Prostate gland (tissue), 2 donors: ENCODE measurements around the gene FLG. TPM values are rescaled to one million over a fixed set of nuclear protein-coding genes. Genes with fewer than 3 reads are reported as not detected.

Source experiments
- DNase-seq: peaks from one replicate; pipeline ENCODE4 v3.0.0-alpha.2; 2019; ENCODE audit warnings: low spot score
- H3K27ac ChIP-seq, 2 donors: fragments of 200-600 bp; sonication (generic); 2 replicates each; pipeline ENCODE4 v1.5.1; 2017 to 2019
- H3K27me3 ChIP-seq: fragments of 200-600 bp; sonication (generic); replicated peaks from 2 replicates; pipeline ENCODE4 v1.5.1; 2019; ENCODE audit not compliant: insufficient read depth
- H3K36me3 ChIP-seq, 2 donors: fragments of 200-600 bp; sonication (generic); 1 replicate in 1 of 2; 2 replicates in 1 of 2; pipeline versions ENCODE4 v1.5.1 to v1.8.1; 2017 to 2019
- H3K4me1 ChIP-seq: fragments of 200-600 bp; sonication (generic); replicated peaks from 2 replicates; pipeline ENCODE4 v1.5.1; 2019
- H3K4me3 ChIP-seq, 2 donors: fragments of 200-600 bp; sonication (generic); 2 replicates each; pipeline ENCODE4 v1.5.1; 2017 to 2019
- H3K9me3 ChIP-seq: fragments of 200-600 bp; sonication (generic); 2 replicates; pipeline ENCODE4 v1.5.1; 2017
- POLR2A ChIP-seq: fragments of 450-650 bp; IDR thresholded peaks from one replicate; pipeline ENCODE4 v1.6.1; 2016; ENCODE audit warnings: antibody characterized with exemption, mild to moderate bottlenecking
- POLR2AphosphoS5 ChIP-seq: sonication (generic); formaldehyde crosslinking; IDR thresholded peaks from one replicate; pipeline ENCODE4 v1.6.1; 2017; ENCODE audit warnings: antibody characterized with exemption
- WGBS: methylation state at CpG from one replicate; pipeline ENCODE4 v1.1.5; 2018; 5-methylcytosine and 5-hydroxymethylcytosine counted together
- intact Hi-C: fragments of 100-400 bp; cut with DNase I; formaldehyde crosslinking; loops from one replicate; pipeline ENCODE4 v1.14.2; 2022
- total RNA-seq, 2 donors: library from RNA; depleted of rRNA; stranded (reverse); fragments of >200 nt; gene quantifications; one replicate each; pipeline ENCODE4 v1.1.0, GENCODE V29; 2016
- TF ChIP-seq, protein P1 (sequence below), 4 experiments: fragments of 200-600 bp in 2 of 4; fragments of 450-650 bp in 2 of 4; sonication (generic) in 2 of 4; IDR thresholded peaks; 1 replicate in 3 of 4; 2 replicates in 1 of 4; pipeline ENCODE4 v1.5.1; 2016 to 2019; ENCODE audit warnings: antibody characterized with exemption in 4 of 4, mild to moderate bottlenecking in 2 of 4, moderate library complexity in 2 of 4

FLG gene
- 10 to 100 TPM in 1 of 2 donors, under 1 TPM in 1; 0.91 to 13.6 TPM for total RNA-seq

DNA sequence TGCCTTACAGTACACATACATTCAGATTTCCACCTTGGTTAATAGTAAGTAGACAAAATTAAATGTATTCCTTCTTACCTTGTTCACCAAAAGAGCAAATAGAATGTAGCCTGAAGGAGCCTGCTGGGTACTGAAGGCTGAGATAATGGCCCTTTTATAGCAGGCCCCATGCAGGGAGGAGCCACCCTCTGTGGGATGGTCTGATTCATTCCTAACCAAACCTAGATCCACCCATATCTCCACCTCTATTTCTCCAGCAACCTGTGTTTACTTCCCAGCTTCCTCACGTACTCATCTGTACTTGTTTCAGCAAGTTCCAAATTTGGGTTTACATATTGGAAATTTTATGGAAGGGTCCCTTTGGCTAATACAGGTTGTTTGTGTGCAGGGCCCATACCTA is at the start of gene FLG:
FLG (minus strand) TSS at position 129 of the 400 bp plus-strand sequence. CDS start 9,783 bp downstream, outside the sequence.
- TF ChIP-seq POLR2AphosphoS5 (no peak), POLR2A (no peak)
- TF ChIP-seq, protein P1, sequence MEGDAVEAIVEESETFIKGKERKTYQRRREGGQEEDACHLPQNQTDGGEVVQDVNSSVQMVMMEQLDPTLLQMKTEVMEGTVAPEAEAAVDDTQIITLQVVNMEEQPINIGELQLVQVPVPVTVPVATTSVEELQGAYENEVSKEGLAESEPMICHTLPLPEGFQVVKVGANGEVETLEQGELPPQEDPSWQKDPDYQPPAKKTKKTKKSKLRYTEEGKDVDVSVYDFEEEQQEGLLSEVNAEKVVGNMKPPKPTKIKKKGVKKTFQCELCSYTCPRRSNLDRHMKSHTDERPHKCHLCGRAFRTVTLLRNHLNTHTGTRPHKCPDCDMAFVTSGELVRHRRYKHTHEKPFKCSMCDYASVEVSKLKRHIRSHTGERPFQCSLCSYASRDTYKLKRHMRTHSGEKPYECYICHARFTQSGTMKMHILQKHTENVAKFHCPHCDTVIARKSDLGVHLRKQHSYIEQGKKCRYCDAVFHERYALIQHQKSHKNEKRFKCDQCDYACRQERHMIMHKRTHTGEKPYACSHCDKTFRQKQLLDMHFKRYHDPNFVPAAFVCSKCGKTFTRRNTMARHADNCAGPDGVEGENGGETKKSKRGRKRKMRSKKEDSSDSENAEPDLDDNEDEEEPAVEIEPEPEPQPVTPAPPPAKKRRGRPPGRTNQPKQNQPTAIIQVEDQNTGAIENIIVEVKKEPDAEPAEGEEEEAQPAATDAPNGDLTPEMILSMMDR (IDR thresholded peaks at IDR 0.05) = no peak
- no peaks in the 10 kb centered on the region for H3K36me3 ChIP-seq
- DNase-seq = no peak

DNA sequence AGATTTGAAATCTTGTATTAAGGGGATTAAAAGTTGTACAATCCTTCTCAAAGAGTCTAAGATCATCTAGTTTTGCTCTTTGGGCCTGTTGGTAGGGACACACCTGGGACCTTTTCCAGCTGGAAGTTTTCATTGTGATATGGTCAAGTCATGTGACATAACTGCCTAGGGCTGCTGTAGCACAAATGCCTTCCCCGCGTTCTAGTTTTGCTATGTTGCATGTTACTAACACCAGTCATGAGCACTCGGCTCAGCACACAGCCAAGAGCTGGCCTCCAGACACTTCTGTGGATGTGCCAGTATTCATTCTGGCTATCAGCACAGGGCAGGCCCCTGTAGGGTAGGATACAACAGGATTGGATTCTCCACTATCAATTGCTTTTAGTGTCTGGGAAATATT is 49.4 kb upstream of the FLG start:
- H3K9me3 ChIP-seq = no peaks in the 10 kb centered on the region
- no peaks in the 10 kb centered on the region for H3K36me3 ChIP-seq
- TF ChIP-seq, protein P1 (IDR thresholded peaks at IDR 0.05) = no peak
- TF ChIP-seq POLR2A (no peak), POLR2AphosphoS5 (no peak)
- H3K27me3 ChIP-seq = no peaks in the 10 kb centered on the region
- WGBS = 89% methylated on average over 3 of the region's 3 CpGs
- H3K4me1 ChIP-seq = no peaks in the 10 kb centered on the region
- H3K27ac ChIP-seq = no peak overlapping the region
- no peak for DNase-seq
- intact Hi-C loops = no loop called here
- H3K4me3 ChIP-seq = no peak overlapping the region

More for the DNA sequence above, at the start of gene FLG:
- no peak within 1 kb of the TSS for H3K4me3 ChIP-seq
- no peaks in the 10 kb centered on the region for H3K27me3 ChIP-seq
- H3K4me1 ChIP-seq = no peaks in the 10 kb centered on the region
- no peak within 1 kb of the TSS for H3K27ac ChIP-seq
- intact Hi-C loops = no loop called here
- no peaks in the 10 kb centered on the region for H3K9me3 ChIP-seq
- 52% methylated on average over 1 of the region's 1 CpG for WGBS

DNA sequence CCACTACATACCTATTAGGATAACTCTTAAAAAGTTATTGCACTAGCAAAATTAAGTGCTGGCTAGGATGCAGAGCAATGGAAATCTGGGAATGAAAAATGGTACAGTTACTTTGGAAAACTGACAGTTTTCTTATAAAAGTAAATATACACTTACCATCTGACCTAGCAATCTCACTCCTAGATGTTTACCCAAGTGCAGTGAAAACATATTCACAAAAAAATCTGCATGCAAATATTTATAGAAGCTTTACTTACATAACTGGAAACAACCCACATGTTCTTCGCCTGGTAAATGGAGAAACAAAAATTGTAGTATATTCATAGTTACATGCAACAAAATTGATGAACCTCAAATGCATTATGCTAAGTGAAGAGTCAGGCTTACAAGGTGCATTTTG is 47.6 kb upstream of the FLG start:
- TF ChIP-seq POLR2A (no peak), POLR2AphosphoS5 (no peak)
- TF ChIP-seq, protein P1 (IDR thresholded peaks at IDR 0.05) = no peak
- Histone ChIP-seq H3K4me1 (no peaks in the 10 kb centered on the region), H3K4me3 (no peak overlapping the region), H3K9me3 (no peaks in the 10 kb centered on the region), H3K27me3 (no peaks in the 10 kb centered on the region), H3K36me3 (no peaks in the 10 kb centered on the region), H3K27ac (no peak overlapping the region)
- no peak for DNase-seq
- 52% methylated on average over 1 of the region's 1 CpG for WGBS
- intact Hi-C loops = no loop called here

DNA sequence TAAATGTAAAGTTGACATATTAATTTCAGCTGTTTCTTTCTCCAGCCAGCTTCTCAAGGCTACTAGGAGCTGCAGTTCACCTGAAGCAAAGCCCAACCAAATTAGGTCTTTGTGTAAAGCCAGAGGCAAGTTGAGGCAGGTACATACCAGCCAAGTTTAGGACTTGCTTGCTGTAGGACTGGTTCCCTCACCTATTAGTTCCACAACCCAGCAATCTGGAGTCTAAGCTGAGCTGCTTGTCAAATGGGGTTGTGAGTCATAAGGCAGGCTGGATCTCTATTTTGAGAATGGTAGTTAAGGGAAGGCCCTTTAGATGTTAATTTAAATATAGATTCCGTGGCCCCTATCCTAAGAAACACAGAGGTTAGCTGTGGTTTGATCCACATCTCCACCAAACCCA is 42.4 kb upstream of the FLG start:
- Histone ChIP-seq H3K27ac (no peak overlapping the region), H3K4me3 (no peak overlapping the region), H3K4me1 (no peaks in the 10 kb centered on the region), H3K36me3 (no peaks in the 10 kb centered on the region), H3K27me3 (no peaks in the 10 kb centered on the region), H3K9me3 (no peaks in the 10 kb centered on the region)
- intact Hi-C loops = no loop called here
- DNase-seq = no peak
- TF ChIP-seq POLR2AphosphoS5 (no peak), POLR2A (no peak)
- TF ChIP-seq, protein P1 (IDR thresholded peaks at IDR 0.05) = no peak
- 39% methylated on average over 1 of the region's 1 CpG for WGBS

DNA sequence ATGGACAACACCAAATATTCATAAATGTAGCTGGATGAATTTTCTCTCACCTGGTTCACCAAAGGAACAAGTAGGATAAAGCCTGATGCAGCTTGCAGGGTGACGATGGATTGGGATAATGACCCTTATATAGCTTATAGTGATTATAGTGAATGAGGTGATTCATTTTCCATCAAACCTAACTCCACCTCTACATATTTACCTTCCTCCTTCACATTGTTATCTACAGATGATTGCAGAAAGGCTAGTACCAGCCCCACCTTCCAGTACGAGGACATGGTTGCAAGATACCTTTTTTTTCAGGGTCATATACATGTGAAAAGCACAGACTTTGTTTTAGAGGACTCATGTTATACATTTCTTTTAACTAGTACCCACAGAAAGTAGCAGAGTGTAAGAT is 34.9 kb upstream of the FLG start, which contains the start of gene FLG2:
FLG2 (minus strand) TSS at position 101 of the 400 bp plus-strand sequence. CDS start 1,122 bp downstream, outside the sequence.
- Histone ChIP-seq H3K4me1 (no peaks in the 10 kb centered on the region), H3K27ac (no peak within 1 kb of the TSS), H3K36me3 (no peaks in the 10 kb centered on the region), H3K4me3 (no peak within 1 kb of the TSS), H3K27me3 (no peaks in the 10 kb centered on the region), H3K9me3 (no peaks in the 10 kb centered on the region)
- WGBS = 84% methylated on average over 2 of the region's 2 CpGs
- no peak for TF ChIP-seq POLR2A
- TF ChIP-seq, protein P1 (IDR thresholded peaks at IDR 0.05) = no peak
- TF ChIP-seq POLR2AphosphoS5 = no peak
- DNase-seq = no peak
- intact Hi-C loops = no loop called here
